ENCODE measurements around the gene SOX18. TPM values are rescaled to one million over a fixed set of nuclear protein-coding genes. Genes with fewer than 3 reads are reported as not detected.

The SOX18 gene
- total and polyA plus RNA-seq, 2 of the 13 experiments (the other 11 are each of a cell fraction or from before 2014, with no cell fraction given): 1.6 to 1.9 TPM

DNA sequence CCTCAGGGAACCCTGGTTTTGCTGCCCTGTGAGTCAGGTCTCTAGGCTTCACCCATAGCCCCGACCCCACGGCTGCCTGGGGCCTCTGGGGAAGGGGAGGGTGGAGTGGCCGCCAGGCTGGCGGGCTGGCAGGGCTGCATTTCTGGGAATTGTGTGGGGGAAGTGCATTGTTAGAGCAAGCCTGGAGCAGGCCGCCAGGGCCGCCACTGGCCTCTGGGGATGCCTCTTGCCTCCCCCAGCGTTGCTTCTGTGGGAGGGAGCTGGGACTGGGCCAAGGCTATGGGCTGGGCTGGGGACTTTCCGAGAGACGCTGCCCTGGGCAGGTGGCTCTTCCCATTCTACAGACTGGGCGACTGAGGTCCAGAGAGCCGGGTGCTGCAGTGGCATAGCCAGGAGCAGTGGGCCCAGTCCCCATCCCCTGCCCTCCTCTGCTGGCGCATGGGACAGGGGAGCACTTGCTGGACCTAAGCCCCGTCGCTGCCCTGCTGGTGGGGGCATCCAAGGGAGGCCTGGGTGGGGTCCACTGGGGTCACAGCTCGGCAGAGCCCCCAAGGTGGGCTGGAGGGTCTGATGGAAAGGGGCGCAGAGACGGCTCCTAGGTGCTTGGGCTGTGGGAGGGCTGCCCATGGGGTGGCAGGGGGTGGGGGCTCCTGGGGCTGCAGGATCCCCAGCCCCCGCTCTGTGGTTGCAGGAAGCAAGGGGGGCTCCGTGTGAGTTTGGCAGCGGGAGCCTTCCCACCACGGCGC, 6.6 kb upstream of the SOX18 start (continued):
- TF ChIP-seq PAWR (CRISPR knock-in tag; IDR thresholded peaks at IDR 0.05; ENCODE audit: borderline replicate concordance) (no peak), GPBP1L1 (CRISPR knock-in tag; IDR thresholded peaks at IDR 0.05) (no peak), ZNF839 (CRISPR knock-in tag; IDR thresholded peaks at IDR 0.05; ENCODE audit: borderline replicate concordance) (no peak; the same call in 1 of the 2 replicates), MED8 (CRISPR knock-in tag; IDR thresholded peaks at IDR 0.05; ENCODE audit: insufficient replicate concordance) (peak; percentile 40), ZNF781 (CRISPR knock-in tag; IDR thresholded peaks at IDR 0.05; ENCODE audit: borderline replicate concordance, not compliant biosample characterization) (peak; percentile 37), CBX1 (IDR thresholded peaks at IDR 0.05; ENCODE audit: low read depth) (peak; percentile 96), ZFX (CRISPR knock-in tag; IDR thresholded peaks at IDR 0.05; ENCODE audit: low read depth) (peak; percentile 88), GMEB1 (CRISPR knock-in tag; IDR thresholded peaks at IDR 0.05; ENCODE audit: borderline replicate concordance) (no peak), HOXA7 (CRISPR knock-in tag; IDR thresholded peaks at IDR 0.05) (no peak), CEBPG (CRISPR knock-in tag; IDR thresholded peaks at IDR 0.05) (no peak; the same call in 1 of the 2 replicates), ZNF562 (CRISPR knock-in tag; IDR thresholded peaks at IDR 0.05; ENCODE audit: borderline replicate concordance) (no peak), PHF5A (CRISPR knock-in tag; IDR thresholded peaks at IDR 0.05; ENCODE audit: low read depth, unreplicated experiment) (peak; percentile 10), ZNF451 (CRISPR knock-in tag; IDR thresholded peaks at IDR 0.05) (no peak; the same call in 1 of the 2 replicates), ZNF746 (CRISPR knock-in tag; IDR thresholded peaks at IDR 0.05) (peak; percentile 87; the same call in 1 of the 2 replicates), ZNF772 (CRISPR knock-in tag; IDR thresholded peaks at IDR 0.05) (no peak), BCL6 (CRISPR knock-in tag; IDR thresholded peaks at IDR 0.05) (peak; percentile 62; the same call in 1 of the 2 replicates), NFKB2 (CRISPR knock-in tag; IDR thresholded peaks at IDR 0.05; ENCODE audit: borderline replicate concordance) (no peak)
- TF ChIP-seq, protein P1, sequence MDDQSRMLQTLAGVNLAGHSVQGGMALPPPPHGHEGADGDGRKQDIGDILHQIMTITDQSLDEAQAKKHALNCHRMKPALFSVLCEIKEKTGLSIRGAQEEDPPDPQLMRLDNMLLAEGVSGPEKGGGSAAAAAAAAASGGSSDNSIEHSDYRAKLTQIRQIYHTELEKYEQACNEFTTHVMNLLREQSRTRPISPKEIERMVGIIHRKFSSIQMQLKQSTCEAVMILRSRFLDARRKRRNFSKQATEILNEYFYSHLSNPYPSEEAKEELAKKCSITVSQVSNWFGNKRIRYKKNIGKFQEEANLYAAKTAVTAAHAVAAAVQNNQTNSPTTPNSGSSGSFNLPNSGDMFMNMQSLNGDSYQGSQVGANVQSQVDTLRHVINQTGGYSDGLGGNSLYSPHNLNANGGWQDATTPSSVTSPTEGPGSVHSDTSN (CRISPR knock-in tag; IDR thresholded peaks at IDR 0.05; ENCODE audit: borderline replicate concordance): no peak
- TF ChIP-seq, protein P2, sequence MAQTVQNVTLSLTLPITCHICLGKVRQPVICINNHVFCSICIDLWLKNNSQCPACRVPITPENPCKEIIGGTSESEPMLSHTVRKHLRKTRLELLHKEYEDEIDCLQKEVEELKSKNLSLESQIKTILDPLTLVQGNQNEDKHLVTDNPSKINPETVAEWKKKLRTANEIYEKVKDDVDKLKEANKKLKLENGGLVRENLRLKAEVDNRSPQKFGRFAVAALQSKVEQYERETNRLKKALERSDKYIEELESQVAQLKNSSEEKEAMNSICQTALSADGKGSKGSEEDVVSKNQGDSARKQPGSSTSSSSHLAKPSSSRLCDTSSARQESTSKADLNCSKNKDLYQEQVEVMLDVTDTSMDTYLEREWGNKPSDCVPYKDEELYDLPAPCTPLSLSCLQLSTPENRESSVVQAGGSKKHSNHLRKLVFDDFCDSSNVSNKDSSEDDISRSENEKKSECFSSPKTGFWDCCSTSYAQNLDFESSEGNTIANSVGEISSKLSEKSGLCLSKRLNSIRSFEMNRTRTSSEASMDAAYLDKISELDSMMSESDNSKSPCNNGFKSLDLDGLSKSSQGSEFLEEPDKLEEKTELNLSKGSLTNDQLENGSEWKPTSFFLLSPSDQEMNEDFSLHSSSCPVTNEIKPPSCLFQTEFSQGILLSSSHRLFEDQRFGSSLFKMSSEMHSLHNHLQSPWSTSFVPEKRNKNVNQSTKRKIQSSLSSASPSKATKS (CRISPR knock-in tag; IDR thresholded peaks at IDR 0.05): no peak
- TF ChIP-seq, protein P3, sequence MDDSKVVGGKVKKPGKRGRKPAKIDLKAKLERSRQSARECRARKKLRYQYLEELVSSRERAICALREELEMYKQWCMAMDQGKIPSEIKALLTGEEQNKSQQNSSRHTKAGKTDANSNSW (CRISPR knock-in tag; IDR thresholded peaks at IDR 0.05; ENCODE audit: borderline replicate concordance): peak; percentile 56; the same call in 1 of the 2 replicates

Measured in HepG2 (cell line).